Caco-2 (cell line): ENCODE measurements around the gene AMPH. TPM values are rescaled to one million over a fixed set of nuclear protein-coding genes. Genes with fewer than 3 reads are reported as not detected.

ENCODE experiments used
- BruUV-seq: library from RNA; stranded (reverse); fragments of 400-500 nt; replicated peaks from 2 replicates; lab custom pipeline; 2021; lab: Mats Ljungman, UMichigan
- CTCF ChIA-PET: fragments of 300-600 bp; sonication (Branson Sonifier 250); formaldehyde crosslinking; loops from one replicate; lab custom pipeline; 2022; ENCODE audit warnings: antibody characterized with exemption; lab: Charles Lee
- POLR2A ChIA-PET: fragments of 300-600 bp; sonication (Branson Sonifier 250); formaldehyde crosslinking; loops from one replicate; lab custom pipeline; 2022; ENCODE audit warnings: antibody characterized with exemption; lab: Charles Lee
- DNase-seq, 2 experiments: peaks; one replicate each; pipeline versions ENCODE4 v3.0.0 to v3.0.0-alpha.2; 2020 to 2022
- H3K27me3 ChIP-seq: replicated peaks from 2 replicates; pipeline ENCODE4 v1.6.0; 2011; ENCODE audit warnings: low read length; ENCODE audit not compliant: control insufficient read depth, insufficient read depth
- H3K36me3 ChIP-seq: 2 replicates; pipeline ENCODE4 v1.5.1; 2011; ENCODE audit warnings: low read length; ENCODE audit not compliant: control insufficient read depth, insufficient read depth
- H3K4me1 ChIP-seq: fragments of 250-450 bp; sonication (Bioruptor Pico); 2 replicates; pipeline ENCODE4 v1.5.1; 2020; ENCODE audit warnings: mild to moderate bottlenecking
- H3K4me3 ChIP-seq: 2 replicates; pipeline ENCODE4 v1.5.1; 2011; ENCODE audit warnings: low read depth, mild to moderate bottlenecking, control low read depth, low read length
- H3K9me3 ChIP-seq: fragments of 250-450 bp; sonication (Bioruptor Pico); 2 replicates; pipeline ENCODE4 v1.5.1; 2020; ENCODE audit warnings: mild to moderate bottlenecking, moderate library complexity
- H3K27ac Mint-ChIP-seq: one replicate; pipeline ENCODE4 v1.8.0; 2022; ENCODE audit warnings: mixed read lengths; ENCODE audit not compliant: unreplicated experiment
- H3K27me3 Mint-ChIP-seq: one replicate; pipeline ENCODE4 v1.8.0; 2022; ENCODE audit warnings: mixed read lengths; ENCODE audit not compliant: insufficient read depth, unreplicated experiment
- H3K36me3 Mint-ChIP-seq: one replicate; pipeline ENCODE4 v1.8.0; 2022; ENCODE audit warnings: mild to moderate bottlenecking, mixed read lengths; ENCODE audit not compliant: insufficient read depth, unreplicated experiment
- H3K4me1 Mint-ChIP-seq: one replicate; pipeline ENCODE4 v1.8.0; 2022; ENCODE audit warnings: low read depth, mixed read lengths; ENCODE audit not compliant: unreplicated experiment
- H3K4me3 Mint-ChIP-seq: one replicate; pipeline ENCODE4 v1.8.0; 2022; ENCODE audit warnings: mild to moderate bottlenecking, moderate library complexity, mixed read lengths; ENCODE audit not compliant: unreplicated experiment
- H3K9me3 Mint-ChIP-seq: one replicate; pipeline ENCODE4 v1.8.0; 2022; ENCODE audit warnings: mixed read lengths; ENCODE audit not compliant: unreplicated experiment
- CTCF ChIP-seq, 2 experiments: fragments of 200-600 bp in 1 of 2; IDR thresholded peaks; 1 replicate in 1 of 2; 2 replicates in 1 of 2; pipeline versions ENCODE4 v1.5.1 to v1.8.0; 2011 to 2022; ENCODE audit warnings: antibody characterized with exemption in 1 of 2, control low read depth in 1 of 2, inconsistent platforms in 1 of 2, low read depth in 1 of 2, low read length in 1 of 2, mild to moderate bottlenecking in 1 of 2, moderate library complexity in 1 of 2; ENCODE audit not compliant: insufficient read depth in 1 of 2, severe bottlenecking in 1 of 2, unreplicated experiment in 1 of 2
- intact Hi-C: fragments of 100-400 bp; cut with micrococcal nuclease; formaldehyde crosslinking; loops from one replicate; pipeline ENCODE4 v1.10.0; 2022; ENCODE audit not compliant: unreplicated experiment
- total RNA-seq: library from RNA; stranded (reverse); gene quantifications from 2 replicates; pipeline ENCODE4 v1.2.3, GENCODE V29; 2022

The AMPH gene
- total RNA-seq, 1 experiment from 2014 or later: not detected

GRCh38 chr7:38673795-38674194 lies 42.6 kb upstream of the AMPH start:
- Mint-ChIP-seq H3K27ac (no peak overlapping the region), H3K27me3 (peaks cover 23% of the 10 kb centered on the region), H3K4me3 (no peak overlapping the region), H3K4me1 (no peaks in the 10 kb centered on the region), H3K9me3 (no peaks in the 10 kb centered on the region), H3K36me3 (no peaks in the 10 kb centered on the region)
- Histone ChIP-seq H3K4me1 (no peaks in the 10 kb centered on the region), H3K4me3 (no peak overlapping the region), H3K9me3 (no peaks in the 10 kb centered on the region), H3K36me3 (no peaks in the 10 kb centered on the region), H3K27me3 (peaks cover 1% of the 10 kb centered on the region)
- intact Hi-C loops: no loop called here
- DNase-seq: no peak
- TF ChIP-seq CTCF (IDR thresholded peaks at IDR 0.05; ENCODE audit: insufficient read depth in 1 of 2, low read depth in 1 of 2, low read length in 1 of 2, severe bottlenecking in 1 of 2, unreplicated experiment in 1 of 2): no peak
- CTCF ChIA-PET: no interaction called here
- POLR2A ChIA-PET: no interaction called here
- no TSS peak for BruUV-seq

- no peaks in the 10 kb centered on the region for H3K36me3 Mint-ChIP-seq
- H3K27me3 Mint-ChIP-seq: peaks cover 26% of the 10 kb centered on the region
- TF ChIP-seq CTCF (IDR thresholded peaks at IDR 0.05; ENCODE audit: insufficient read depth in 1 of 2, low read depth in 1 of 2, low read length in 1 of 2, severe bottlenecking in 1 of 2, unreplicated experiment in 1 of 2): no peak
- H3K4me1 Mint-ChIP-seq: no peaks in the 10 kb centered on the region
- intact Hi-C loops: no loop called here
- peaks cover 1% of the 10 kb centered on the region for H3K27me3 ChIP-seq
- no peak overlapping the region for H3K27ac Mint-ChIP-seq
- no peaks in the 10 kb centered on the region for H3K4me1 ChIP-seq
- no peak overlapping the region for H3K4me3 Mint-ChIP-seq
- CTCF ChIA-PET: interaction anchor here (0.8 kb wide), 1 partner anchor 12 kb away, joined by 3 read pairs; no protein-coding TSS in a partner anchor
- H3K9me3 ChIP-seq: no peaks in the 10 kb centered on the region
- no peak overlapping the region for H3K4me3 ChIP-seq
- POLR2A ChIA-PET: no interaction called here
- no peaks in the 10 kb centered on the region for H3K36me3 ChIP-seq
- no peaks in the 10 kb centered on the region for H3K9me3 Mint-ChIP-seq
- BruUV-seq: no TSS peak
- DNase-seq: no peak
These were observed 41.0 kb upstream of the AMPH start for GRCh38 chr7:38671911-38672905.

GRCh38 chr7:38669965-38670520 lies 38.9 kb upstream of the AMPH start:
- POLR2A ChIA-PET: no interaction called here
- peaks cover 1% of the 10 kb centered on the region for H3K27me3 ChIP-seq

More at GRCh38 chr7:38669965-38670520, 38.9 kb upstream of the AMPH start:
- Mint-ChIP-seq H3K9me3 (no peaks in the 10 kb centered on the region), H3K27me3 (peaks cover 26% of the 10 kb centered on the region), H3K4me1 (no peaks in the 10 kb centered on the region), H3K27ac (no peak overlapping the region), H3K36me3 (no peaks in the 10 kb centered on the region), H3K4me3 (no peak overlapping the region)
- H3K36me3 ChIP-seq: no peaks in the 10 kb centered on the region
- no peaks in the 10 kb centered on the region for H3K4me1 ChIP-seq
- H3K9me3 ChIP-seq: no peaks in the 10 kb centered on the region
- TF ChIP-seq CTCF (IDR thresholded peaks at IDR 0.05; ENCODE audit: insufficient read depth in 1 of 2, low read depth in 1 of 2, low read length in 1 of 2, severe bottlenecking in 1 of 2, unreplicated experiment in 1 of 2): no peak
- intact Hi-C loops: no loop called here
- no TSS peak for BruUV-seq
- CTCF ChIA-PET: no interaction called here
- DNase-seq: no peak
- H3K4me3 ChIP-seq: no peak overlapping the region
